GM11168 (cell line): ENCODE results near the gene FAM174C.
"Not testable (repeated sequence)": the region's sequence is repeated elsewhere in the genome, so short reads cannot be mapped to it uniquely, and the experiment has no call there.

Experiments used
- in situ Hi-C: fragments of 300-500 bp; cut with MboI; formaldehyde crosslinking; loops from one replicate; pipeline ENCODE4 v1.12.0; 2022; ENCODE audit warnings: low sequenced_read_pairs; ENCODE audit not compliant: unreplicated experiment

FAM174C gene

DNA sequence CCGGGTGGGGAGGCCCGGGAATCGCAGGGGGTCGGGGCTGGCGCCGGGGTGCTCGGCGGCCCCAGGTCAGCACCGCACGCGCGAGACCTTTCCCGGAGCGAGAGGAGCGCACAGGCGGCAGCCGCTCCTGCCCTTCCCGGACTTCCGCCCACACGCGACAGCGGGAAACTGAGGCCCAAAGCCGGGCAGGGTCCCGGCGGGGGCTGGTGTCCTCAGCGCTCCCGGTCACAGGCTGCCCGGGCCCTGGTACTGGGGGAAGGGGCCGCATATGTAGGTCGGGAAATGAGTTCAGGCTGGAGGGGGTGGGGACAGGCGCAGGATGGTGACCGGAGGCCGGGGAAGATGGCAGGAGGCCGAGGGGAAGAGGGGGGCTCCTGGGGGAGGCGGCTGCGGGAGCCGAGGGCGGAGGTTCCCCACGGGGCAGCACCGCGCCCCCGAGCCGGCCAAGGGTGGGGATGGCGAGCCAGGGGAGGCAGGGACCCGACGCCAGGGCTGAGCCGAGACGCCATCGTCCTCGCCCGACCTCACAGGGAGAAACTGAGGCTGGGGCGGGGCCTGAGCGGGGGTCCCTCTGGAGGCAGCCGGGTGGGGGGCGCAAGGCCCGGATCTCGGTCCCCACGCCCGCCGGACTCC lies 38.2 kb upstream of the FAM174C start:
- in situ Hi-C loops, result no loop called here

DNA sequence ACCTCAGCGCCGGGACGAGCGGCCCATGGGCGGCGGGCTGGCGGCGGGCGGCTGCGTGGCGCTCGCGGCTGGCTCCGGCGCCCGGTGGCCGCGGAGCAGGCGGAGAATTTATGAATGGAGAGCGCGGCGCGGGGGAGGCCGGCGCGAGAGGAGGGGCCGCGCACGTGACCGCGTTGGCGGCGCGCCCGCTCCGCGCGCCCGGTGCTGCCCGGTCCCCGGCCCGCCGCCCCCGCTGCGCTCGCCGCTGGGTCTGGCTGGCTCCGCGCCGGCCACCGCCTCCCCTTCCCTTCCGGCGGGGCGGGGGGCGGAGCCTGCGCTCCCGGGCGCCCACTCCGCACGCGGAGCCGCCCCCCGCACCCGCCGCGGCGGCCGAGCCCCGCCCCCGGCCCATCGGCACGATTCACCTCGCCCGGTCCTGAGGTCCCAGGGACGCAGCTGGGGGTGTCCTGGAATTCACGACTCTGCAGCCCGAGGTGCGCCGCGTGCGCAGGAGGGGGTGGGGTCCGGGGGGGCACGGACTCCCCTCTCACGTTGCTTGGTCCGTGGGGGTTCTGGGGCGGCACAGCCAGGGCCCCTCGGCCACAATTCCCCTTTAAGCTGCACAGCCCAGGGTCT lies 37.5 kb upstream of the FAM174C start, which contains the start of gene CBARP:
Gene CBARP (minus strand): TSS at position 252 of the 615 bp plus-strand sequence. CDS start 1,905 bp downstream, outside the sequence.
- in situ Hi-C loops, result no loop called here

- in situ Hi-C loops, result no loop called here
These were observed 36.7 kb upstream of the FAM174C start for GRCh38 chr19:1238369-1239303.

GRCh38 chr19:1239420-1239795 lies 35.9 kb upstream of the FAM174C start:
- in situ Hi-C loops, result no loop called here

DNA sequence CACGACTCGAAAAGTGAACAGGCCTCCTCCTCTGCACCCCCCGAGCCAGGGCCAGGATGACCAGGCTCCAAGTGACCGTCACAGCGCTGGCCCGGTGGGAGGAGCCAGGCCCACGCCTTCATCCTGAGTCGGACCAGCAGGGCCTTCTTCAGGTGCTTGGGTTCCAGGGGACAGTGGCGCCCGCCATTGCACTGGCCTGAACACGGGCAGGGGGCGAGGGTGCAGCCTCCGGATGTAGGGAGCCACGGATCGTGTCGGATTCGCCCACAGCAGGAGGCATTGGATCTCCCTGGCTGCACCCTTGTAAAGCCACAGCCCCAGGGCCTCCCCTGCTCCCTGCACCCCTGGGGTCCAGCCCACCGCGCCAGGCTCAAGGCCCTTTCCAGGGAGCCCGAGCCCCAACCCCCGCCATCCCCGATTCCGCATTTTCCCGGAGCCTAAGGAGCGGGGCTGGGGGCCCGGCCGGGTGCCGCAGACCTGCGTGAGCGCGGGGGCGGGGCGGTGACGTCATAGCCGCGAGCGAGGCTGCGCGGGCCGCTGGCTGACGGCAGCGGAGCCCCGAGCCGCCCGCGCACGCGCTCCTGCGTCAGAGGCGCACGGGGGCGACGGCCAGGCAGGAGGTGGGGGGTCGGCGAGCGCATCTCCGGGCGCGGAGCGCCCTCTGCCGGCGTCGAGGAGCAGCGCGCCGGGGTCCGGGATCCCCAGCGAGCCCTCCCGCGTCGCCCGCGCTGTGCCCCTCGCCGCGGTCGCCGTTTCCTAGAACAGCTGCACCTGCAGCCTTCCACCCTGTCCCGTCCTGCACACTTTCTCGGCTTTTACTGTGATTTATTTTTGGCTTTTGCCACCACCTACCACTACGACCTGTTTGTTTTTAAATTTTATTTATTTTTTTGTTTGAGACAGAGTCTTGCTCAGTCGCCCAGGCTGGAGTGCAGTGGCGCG lies 35.3 kb upstream of the FAM174C start:
- in situ Hi-C loops, result no loop called here

DNA sequence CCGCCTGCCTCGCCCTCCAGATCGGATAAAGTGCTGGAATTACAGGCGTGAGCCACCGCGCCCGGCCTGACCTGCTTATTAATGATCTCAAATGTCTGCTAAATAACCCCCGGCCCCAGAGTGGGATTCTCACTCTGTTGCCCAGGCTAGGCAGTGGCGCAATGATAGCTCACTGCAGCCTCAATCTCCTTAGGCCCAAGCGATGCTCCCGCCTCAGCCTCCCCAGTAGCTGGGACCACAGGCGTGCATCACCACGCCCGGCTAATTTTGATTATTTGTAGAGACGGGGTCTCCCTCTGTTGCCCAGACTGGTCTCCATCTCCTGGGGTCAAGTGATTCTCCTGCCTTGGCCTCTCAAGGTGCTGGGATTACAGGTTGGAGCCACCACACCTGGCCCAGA lies 34.4 kb upstream of the FAM174C start:
- in situ Hi-C loops, result no loop called here

DNA sequence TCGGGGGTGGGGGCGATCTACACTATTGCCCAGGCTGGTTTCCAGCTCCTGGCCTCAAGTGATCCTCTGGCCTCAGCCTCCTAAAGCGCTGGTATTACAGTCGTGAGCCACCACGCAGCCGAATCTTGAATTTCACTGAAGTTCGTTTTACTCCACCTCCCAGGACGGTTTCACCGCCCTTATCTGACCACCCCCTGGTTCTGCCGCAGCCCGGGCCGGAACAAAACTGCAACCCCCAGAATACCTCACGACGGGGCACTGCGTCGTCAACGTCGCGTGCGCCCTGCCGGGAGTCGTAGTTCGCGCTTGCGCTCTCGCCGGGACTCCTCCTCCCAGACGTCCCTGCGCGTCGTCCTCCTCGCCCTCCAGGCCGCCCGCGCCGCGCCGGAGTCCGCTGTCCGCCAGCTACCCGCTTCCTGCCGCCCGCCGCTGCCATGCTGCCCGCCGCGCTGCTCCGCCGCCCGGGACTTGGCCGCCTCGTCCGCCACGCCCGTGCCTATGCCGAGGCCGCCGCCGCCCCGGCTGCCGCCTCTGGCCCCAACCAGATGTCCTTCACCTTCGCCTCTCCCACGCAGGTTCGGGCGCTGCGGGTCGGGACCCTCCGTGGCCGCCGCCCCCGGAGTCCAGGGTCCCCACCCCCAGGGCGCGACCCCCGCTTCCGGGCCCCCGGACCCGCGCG lies 33.8 kb upstream of the FAM174C start, which contains the start of gene ATP5F1D:
Gene ATP5F1D (plus strand): TSS at position 335 of the 679 bp plus-strand sequence. CDS start 100 bp downstream, at position 435.
- in situ Hi-C loops, result no loop called here

- in situ Hi-C loops, result no loop called here
These were observed 31.3 kb upstream of the FAM174C start for GRCh38 chr19:1243768-1244692.

DNA sequence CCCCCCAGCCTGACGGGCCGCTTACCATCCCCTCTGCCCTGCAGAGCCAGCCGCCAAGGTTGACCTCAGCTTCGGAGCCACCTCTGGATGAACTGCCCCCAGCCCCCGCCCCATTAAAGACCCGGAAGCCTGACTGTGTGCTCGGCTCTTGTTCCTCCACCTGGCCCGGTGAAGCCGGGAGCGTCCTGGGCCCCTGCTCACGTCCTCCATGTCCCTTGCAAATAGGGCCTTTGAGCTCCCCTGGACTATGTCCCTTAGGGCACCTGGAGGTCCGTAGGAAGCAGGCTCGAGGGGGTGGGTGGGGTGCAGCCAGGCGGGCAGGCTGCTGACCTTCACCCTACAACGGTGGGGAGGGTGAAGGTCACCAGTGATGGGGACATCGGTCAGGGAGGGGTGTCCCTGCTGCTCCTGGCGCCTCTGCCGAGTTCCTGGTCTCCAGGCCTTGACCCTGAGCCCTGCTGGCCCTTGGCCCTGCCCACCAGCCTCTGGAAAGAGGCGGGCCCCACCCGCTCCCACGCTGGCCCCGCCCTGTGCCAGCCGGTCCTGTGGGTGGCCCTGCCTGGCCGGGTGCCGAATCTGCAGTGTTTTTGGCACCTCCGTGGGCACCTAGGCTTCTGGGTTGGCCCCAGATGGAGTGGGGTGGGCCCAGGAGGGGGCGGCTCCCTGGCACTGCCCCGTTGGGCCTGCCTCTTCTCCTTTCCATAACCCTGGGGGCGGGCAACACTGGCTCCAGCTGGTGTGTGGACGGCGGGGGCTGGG lies 30.5 kb upstream of the FAM174C start:
- in situ Hi-C loops, result no loop called here

- in situ Hi-C loops, result no loop called here
These were observed 29.7 kb upstream of the FAM174C start for GRCh38 chr19:1245494-1246264.

GRCh38 chr19:1246265-1247087 lies 28.9 kb upstream of the FAM174C start:
- in situ Hi-C loops, result not testable (repeated sequence)

GRCh38 chr19:1247748-1248138 lies 27.6 kb upstream of the FAM174C start:
- in situ Hi-C loops, result no loop called here

DNA sequence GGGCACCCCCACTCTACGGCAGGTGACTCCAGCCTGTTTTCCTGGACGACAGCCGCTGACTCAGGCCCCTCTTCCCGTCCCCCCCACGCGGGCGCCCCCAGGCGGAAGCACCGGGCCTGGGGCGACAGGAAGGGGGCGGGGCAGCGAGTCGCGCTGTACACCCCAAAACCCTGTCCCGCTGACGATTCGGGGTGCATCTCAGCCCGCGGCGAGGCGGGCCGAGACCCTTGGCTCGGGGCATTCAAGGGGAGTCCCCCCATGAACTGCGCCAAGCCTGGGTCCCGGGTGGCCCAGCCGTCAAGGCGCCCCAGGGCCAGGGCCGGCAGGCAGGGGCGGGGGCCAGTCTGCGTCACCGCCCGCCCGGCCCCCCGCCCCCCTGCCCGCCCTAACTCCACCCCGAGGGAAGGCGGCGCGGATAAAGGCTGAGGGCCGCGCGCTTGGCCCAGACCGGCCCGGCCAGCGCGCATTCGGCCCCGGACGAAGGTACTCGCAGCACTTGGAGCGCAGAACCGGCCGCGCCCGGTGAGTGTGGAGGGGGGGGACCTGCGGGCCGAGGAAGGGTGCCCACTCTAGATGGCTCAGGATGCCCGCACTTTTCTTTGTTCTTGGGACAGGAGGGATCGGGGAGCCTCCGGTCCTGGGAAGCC lies 27.1 kb upstream of the FAM174C start, which contains the start of gene MIDN:
Gene MIDN (plus strand): TSS at position 445 of the 647 bp plus-strand sequence. CDS start 1,714 bp downstream, outside the sequence.
- in situ Hi-C loops, result no loop called here

DNA sequence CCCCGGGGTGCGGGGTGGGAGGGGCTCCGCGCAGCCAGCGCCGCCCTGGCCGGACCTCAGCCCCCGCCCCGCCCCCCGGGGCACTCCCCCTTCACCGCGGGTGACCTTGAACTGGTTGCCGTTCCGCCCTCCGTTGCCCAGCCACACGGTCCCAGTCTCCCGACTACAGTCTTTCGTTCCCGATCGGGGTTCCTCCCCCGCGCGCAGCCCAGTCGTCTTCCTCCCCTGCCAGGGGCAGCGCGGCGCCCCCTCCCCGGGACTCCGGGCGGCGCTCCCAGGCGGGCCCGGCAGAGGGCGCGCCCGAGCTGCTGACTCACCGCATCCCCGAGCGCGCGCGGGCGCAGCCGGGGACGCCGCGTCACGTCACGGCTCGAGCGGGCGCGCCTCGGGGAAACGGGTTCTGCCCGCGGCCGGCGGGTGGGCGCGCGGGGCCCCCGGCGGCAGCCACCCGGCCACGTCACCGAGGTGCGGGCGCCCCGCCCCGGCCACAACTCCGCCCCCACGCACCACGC lies 26.5 kb upstream of the FAM174C start:
- in situ Hi-C loops, result no loop called here

- in situ Hi-C loops, result no loop called here
These were observed 25.9 kb upstream of the FAM174C start for GRCh38 chr19:1249298-1249989.
